ENCODE measurements around the gene SGTB.
"Not testable (repeated sequence)": the region's sequence is repeated elsewhere in the genome, so short reads cannot be mapped to it uniquely, and the experiment has no call there.

DNA sequence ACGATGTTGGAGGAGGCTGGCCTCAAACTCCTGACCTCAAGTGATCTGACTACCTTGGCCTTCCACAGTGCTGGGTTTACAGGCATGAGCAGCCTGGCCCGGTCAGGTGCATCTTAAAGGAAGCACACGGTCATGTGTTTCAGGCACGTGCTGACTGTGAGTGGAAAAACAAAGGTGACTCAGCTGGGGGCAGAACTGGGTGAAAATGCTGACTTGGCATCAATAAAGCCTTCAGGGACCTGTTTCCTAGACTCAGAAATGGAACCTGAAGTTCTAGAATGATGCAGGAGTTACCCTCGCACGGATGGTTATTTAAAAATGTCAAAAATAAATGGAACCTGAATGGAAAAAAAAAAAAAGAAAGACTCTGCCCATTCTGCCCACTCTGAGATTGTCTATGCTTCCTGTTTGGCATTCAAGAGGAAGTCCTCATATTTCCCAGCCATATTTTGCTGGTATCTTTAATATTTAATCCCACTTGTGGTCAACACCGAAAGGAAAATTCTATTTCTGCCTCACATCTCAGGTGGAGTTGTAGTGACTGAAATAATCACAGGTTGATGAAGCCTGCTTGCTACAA, 12.4 kb upstream of the SGTB start:
- not testable (repeated sequence) for TF ChIP-seq POLR2A, CTCF (IDR thresholded peaks at IDR 0.05)

Data from right lobe of liver (tissue), 4 donors.